Spleen (tissue), 11 donors: Measurements from ENCODE around the gene WDR18. TPM values are rescaled to one million over a fixed set of nuclear protein-coding genes. Genes with fewer than 3 reads are reported as not detected.

Experiments
- DNase-seq: peaks from one replicate; pipeline ENCODE4 v3.0.0-alpha.2; 2020
- H3K27ac ChIP-seq, 8 donors: fragments of 200-600 bp; sonication (generic) in 7 of 8; 1 replicate in 4 of 8; 2 replicates in 4 of 8; pipeline versions ENCODE4 v1.5.0 to v1.8.0; 2016 to 2021; ENCODE audit warnings: inconsistent platforms in 4 of 8, mild to moderate bottlenecking in 4 of 8, moderate library complexity in 1 of 8
- H3K27me3 ChIP-seq, 7 donors: fragments of 200-600 bp; sonication (generic) in 6 of 7; replicated peaks in 1 of 7; 1 replicate in 4 of 7; 2 replicates in 3 of 7; pipeline versions ENCODE4 v1.5.0 to v1.8.0; 2016 to 2021; ENCODE audit warnings: inconsistent platforms in 3 of 7, mild to moderate bottlenecking in 1 of 7
- H3K36me3 ChIP-seq, 6 donors: fragments of 200-600 bp; sonication (generic) in 5 of 6; 1 replicate in 4 of 6; 2 replicates in 2 of 6; pipeline versions ENCODE4 v1.5.0 to v1.8.0; 2016 to 2021; ENCODE audit warnings: inconsistent platforms in 2 of 6
- H3K4me1 ChIP-seq, 6 donors: fragments of 200-600 bp; sonication (generic) in 5 of 6; 1 replicate in 3 of 6; 2 replicates in 3 of 6; pipeline versions ENCODE4 v1.5.0 to v1.8.0; 2016 to 2021; ENCODE audit warnings: inconsistent platforms in 3 of 6
- H3K4me3 ChIP-seq, 8 donors: fragments of 200-600 bp; sonication (generic) in 7 of 8; 1 replicate in 4 of 8; 2 replicates in 4 of 8; pipeline versions ENCODE4 v1.5.0 to v1.8.0; 2016 to 2021; ENCODE audit warnings: inconsistent platforms in 4 of 8, mild to moderate bottlenecking in 4 of 8, moderate library complexity in 2 of 8
- H3K9me3 ChIP-seq, 8 donors: fragments of 200-600 bp; sonication (generic) in 7 of 8; 1 replicate in 4 of 8; 2 replicates in 4 of 8; pipeline versions ENCODE4 v1.5.0 to v1.8.0; 2016 to 2021; ENCODE audit warnings: inconsistent platforms in 4 of 8
- CTCF ChIP-seq, 11 experiments: fragments of 200-600 bp in 7 of 11; fragments of 450-650 bp in 4 of 11; sonication (generic) in 4 of 11; IDR thresholded peaks in 8 of 11; conservative IDR thresholded peaks in 3 of 11; 1 replicate in 7 of 11; 2 replicates in 4 of 11; pipeline versions ENCODE4 v1.4.0 to v1.8.0; 2016 to 2021; ENCODE audit warnings: antibody characterized with exemption in 11 of 11, inconsistent platforms in 4 of 11, mild to moderate bottlenecking in 1 of 11
- POLR2A ChIP-seq, 3 donors: fragments of 450-650 bp; IDR thresholded peaks; one replicate each; pipeline ENCODE4 v1.5.1; 2017; ENCODE audit warnings: antibody characterized with exemption in 3 of 3, mild to moderate bottlenecking in 1 of 3
- POLR2AphosphoS5 ChIP-seq, 3 donors: sonication (generic); formaldehyde crosslinking; IDR thresholded peaks; one replicate each; pipeline ENCODE4 v1.5.1; 2017; ENCODE audit warnings: antibody characterized with exemption in 3 of 3
- WGBS, 5 donors: extraction: QIAGEN DNeasy Blood & Tissue Kit in 3 of 5; methylation state at CpG; one replicate each; pipeline versions ENCODE4 v1.1.5 to v1.1.7; 2013 to 2018; 5-methylcytosine and 5-hydroxymethylcytosine counted together
- intact Hi-C: fragments of 100-400 bp; cut with DNase I; formaldehyde crosslinking; loops from one replicate; pipeline ENCODE4 v1.15.0; 2023; ENCODE audit warnings: low total_unique reads
- polyA plus RNA-seq, 3 donors: library from polyadenylated mRNA; stranded (reverse); fragments of 200-250 nt; gene quantifications; one replicate each; pipeline ENCODE4 v1.2.1, GENCODE V29; 2013
- total RNA-seq, 7 donors: library from RNA; depleted of rRNA in 3 of 7; stranded (reverse); fragments of >200 nt in 3 of 7; fragmentation: NEBNext Ultra II Directional in 4 of 7; extraction: Animal tissue kit (Norgen Biotek cat#: 25700) in 4 of 7; gene quantifications; one replicate each; pipeline versions ENCODE4 v1.1.0 to v1.2.1, GENCODE V29; 2016 to 2021
- donor health status: healthy with polysubstance abuse.
- donor health status: DM: no; HTN: no; CAD: no; lungs with moderate emphysema.
- donor health status: DM: no; HTN: no; CAD: no.
- donor health status: Bipolar disorder and iron deficiency.
- donor health status: healthy.
- donor health status: DM: no; HTN: no; CAD: no.
- donor health status: DM: yes; HTN: yes; CAD: no.

Gene WDR18
- total and polyA plus RNA-seq, 10 donors: 17.8 to 96.0 (median 37.5) TPM

GRCh38 chr19:1009981-1010538 is 25.9 kb downstream of the WDR18 start:
- peaks cover 3 to 82% (median 64%) of the 10 kb centered on the region in 6 donors for H3K36me3 ChIP-seq
- intact Hi-C loops: no loop called here
- H3K9me3 ChIP-seq: no peaks in the 10 kb centered on the region
- no peak for DNase-seq
- no peak overlapping the region for H3K4me3 ChIP-seq
- 75 to 96% (median 79%) methylated on average over 17 to 29 of the region's 29 CpGs for WGBS, 5 donors
- TF ChIP-seq POLR2AphosphoS5 (IDR thresholded peaks at IDR 0.05) (peak in 1 of 3 donors; percentile 3), POLR2A (IDR thresholded peaks at IDR 0.05) (no peak), CTCF (IDR thresholded peaks at IDR 0.05 in 8 of 11, conservative IDR thresholded peaks at IDR 0.05 in 3 of 11) (no peak)
- peaks cover 8 to 46% (median 22%) of the 10 kb centered on the region in 6 donors for H3K4me1 ChIP-seq
- peak overlapping the region in 6 of 8 donors; percentile 44 to 78 (median 62) for H3K27ac ChIP-seq
- H3K27me3 ChIP-seq: no peaks in the 10 kb centered on the region

- TF ChIP-seq POLR2A (IDR thresholded peaks at IDR 0.05) (no peak), CTCF (IDR thresholded peaks at IDR 0.05 in 8 of 11, conservative IDR thresholded peaks at IDR 0.05 in 3 of 11) (no peak), POLR2AphosphoS5 (IDR thresholded peaks at IDR 0.05) (no peak)
- DNase-seq: no peak
- Histone ChIP-seq H3K27ac (peak overlapping the region in 5 of 8 donors; percentile 11 to 78 (median 62)), H3K27me3 (no peaks in the 10 kb centered on the region), H3K36me3 (peaks cover 3 to 90% (median 65%) of the 10 kb centered on the region in 6 donors), H3K4me3 (no peak overlapping the region), H3K9me3 (no peaks in the 10 kb centered on the region), H3K4me1 (peaks cover 15 to 54% (median 30%) of the 10 kb centered on the region in 6 donors)
- intact Hi-C loops: no loop called here
- 89 to 97% (median 93%) methylated on average over 35 to 56 of the region's 56 CpGs for WGBS, 5 donors
Measured at GRCh38 chr19:1010586-1011510, 26.7 kb downstream of the WDR18 start.

GRCh38 chr19:1011831-1012333 is 27.7 kb downstream of the WDR18 start:
- DNase-seq: no peak
- 95 to 97% (median 96%) methylated on average over 24 to 36 of the region's 36 CpGs for WGBS, 5 donors
- Histone ChIP-seq H3K36me3 (peaks cover 3 to 98% (median 65%) of the 10 kb centered on the region in 6 donors), H3K9me3 (no peaks in the 10 kb centered on the region), H3K27ac (no peak overlapping the region), H3K27me3 (no peaks in the 10 kb centered on the region), H3K4me3 (no peak overlapping the region), H3K4me1 (peaks cover 25 to 64% (median 40%) of the 10 kb centered on the region in 6 donors)
- TF ChIP-seq POLR2A (IDR thresholded peaks at IDR 0.05): no peak
- TF ChIP-seq POLR2AphosphoS5 (IDR thresholded peaks at IDR 0.05): peak in 2 of 3 donors; percentile 9 to 24
- intact Hi-C loops: no loop called here

- Histone ChIP-seq H3K9me3 (no peaks in the 10 kb centered on the region), H3K27me3 (no peaks in the 10 kb centered on the region), H3K4me1 (peaks cover 29 to 69% (median 44%) of the 10 kb centered on the region in 6 donors), H3K4me3 (no peak overlapping the region), H3K27ac (no peak overlapping the region), H3K36me3 (peaks cover 3 to 94% (median 65%) of the 10 kb centered on the region in 6 donors)
- no peak for TF ChIP-seq CTCF (IDR thresholded peaks at IDR 0.05 in 8 of 11, conservative IDR thresholded peaks at IDR 0.05 in 3 of 11)
- TF ChIP-seq POLR2AphosphoS5 (IDR thresholded peaks at IDR 0.05): peak in 1 of 3 donors; percentile 9
- TF ChIP-seq POLR2A (IDR thresholded peaks at IDR 0.05): no peak
- 90 to 96% (median 94%) methylated on average over 2 to 18 of the region's 18 CpGs for WGBS, 5 donors
- no peak for DNase-seq
- intact Hi-C loops: no loop called here
Measured at GRCh38 chr19:1012334-1012733, 28.2 kb downstream of the WDR18 start.
